DOHH2 (cell line): ENCODE results near the gene SPDYE17.
"Not testable (repeated sequence)": the region's sequence is repeated elsewhere in the genome, so short reads cannot be mapped to it uniquely, and the experiment has no call there.

Experiments
- H3F3A ChIP-seq: fragments of 200-600 bp; sonication (generic), shearing (Covaris generic); 2 replicates; pipeline ENCODE4 v1.6.0; 2016; ENCODE audit warnings: antibody characterized with exemption, mild to moderate bottlenecking; ENCODE audit not compliant: control insufficient read depth, insufficient read depth
- H3K27ac ChIP-seq: fragments of 200-600 bp; sonication (generic); 2 replicates; pipeline ENCODE4 v1.5.1; 2014; ENCODE audit warnings: low read depth, mild to moderate bottlenecking, low read length, moderate library complexity
- H3K27me3 ChIP-seq: fragments of 200-600 bp; sonication (generic); 2 replicates; pipeline ENCODE4 v1.6.1; 2014; ENCODE audit warnings: mild to moderate bottlenecking, low read length, mixed read lengths; ENCODE audit not compliant: control insufficient read depth
- H3K36me3 ChIP-seq: fragments of 200-600 bp; sonication (generic); 2 replicates; pipeline ENCODE4 v1.6.1; 2014; ENCODE audit warnings: mild to moderate bottlenecking, low read length, moderate library complexity, mixed read lengths; ENCODE audit not compliant: control insufficient read depth
- H3K4me1 ChIP-seq: fragments of 200-600 bp; sonication (generic); 2 replicates; pipeline ENCODE4 v1.6.1; 2014; ENCODE audit warnings: mild to moderate bottlenecking, low read length, mixed read lengths; ENCODE audit not compliant: control insufficient read depth
- H3K4me2 ChIP-seq: fragments of 200-600 bp; sonication (generic); 2 replicates; pipeline ENCODE4 v1.6.0; 2014; ENCODE audit warnings: mild to moderate bottlenecking, low read length, moderate library complexity
- H3K4me3 ChIP-seq: fragments of 200-600 bp; sonication (generic); 2 replicates; pipeline ENCODE4 v1.5.1; 2014; ENCODE audit warnings: mild to moderate bottlenecking, low read length, mixed read lengths
- H3K79me2 ChIP-seq: fragments of 200-600 bp; sonication (generic); 2 replicates; pipeline ENCODE4 v1.6.1; 2014; ENCODE audit warnings: mild to moderate bottlenecking, low read length, mixed read lengths; ENCODE audit not compliant: control insufficient read depth
- H3K9me2 ChIP-seq: fragments of 200-600 bp; sonication (generic); replicated peaks from 2 replicates; pipeline ENCODE4 v1.6.1; 2014; ENCODE audit warnings: mild to moderate bottlenecking, low read length, mixed read lengths; ENCODE audit not compliant: control insufficient read depth
- H3K9me3 ChIP-seq: fragments of 200-600 bp; sonication (generic); 2 replicates; pipeline ENCODE4 v1.6.1; 2014; ENCODE audit warnings: antibody characterized with exemption, low read length, mixed read lengths; ENCODE audit not compliant: control insufficient read depth, insufficient read depth
- H4K20me1 ChIP-seq: fragments of 200-600 bp; sonication (generic); 2 replicates; pipeline ENCODE4 v1.6.0; 2014; ENCODE audit warnings: low read depth, mild to moderate bottlenecking, antibody characterized with exemption, low read length, moderate library complexity; ENCODE audit not compliant: control insufficient read depth, insufficient read depth

The SPDYE17 gene

DNA sequence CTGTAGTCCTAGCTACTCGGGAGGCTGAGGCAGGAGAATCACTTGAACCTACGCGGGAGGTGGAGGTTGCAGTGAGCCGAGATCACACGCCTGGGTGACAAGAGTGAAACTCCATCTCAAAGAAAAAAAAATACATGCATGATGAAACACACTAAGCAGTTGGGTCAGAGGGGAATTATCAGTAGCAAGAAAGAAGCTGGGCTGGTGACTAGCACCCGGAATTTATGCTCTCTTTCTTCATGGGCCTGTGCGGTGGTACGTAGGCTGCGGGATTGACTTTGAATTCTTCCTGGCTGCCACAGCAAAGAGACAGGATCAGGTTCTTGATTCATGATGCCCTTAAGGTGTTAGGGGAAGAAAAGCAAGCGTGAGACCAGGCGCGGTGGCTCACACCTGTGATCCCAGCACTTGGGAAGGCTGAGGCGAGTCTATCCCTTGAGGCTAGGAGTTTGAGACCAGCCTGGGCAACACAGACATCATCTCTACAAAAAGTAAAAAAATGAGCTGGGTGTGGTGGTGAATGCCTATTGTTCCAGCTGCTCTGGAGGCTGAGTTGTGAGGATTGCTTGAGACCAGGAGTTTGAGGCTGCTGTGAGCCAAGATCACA is 54.3 kb downstream of the SPDYE17 start:
- H3K36me3 ChIP-seq, H3K27me3 ChIP-seq, H3K4me2 ChIP-seq, H3F3A ChIP-seq, H4K20me1 ChIP-seq, H3K4me1 ChIP-seq, H3K4me3 ChIP-seq, H3K79me2 ChIP-seq, H3K27ac ChIP-seq, H3K9me3 ChIP-seq, H3K9me2 ChIP-seq: not testable (repeated sequence)

DNA sequence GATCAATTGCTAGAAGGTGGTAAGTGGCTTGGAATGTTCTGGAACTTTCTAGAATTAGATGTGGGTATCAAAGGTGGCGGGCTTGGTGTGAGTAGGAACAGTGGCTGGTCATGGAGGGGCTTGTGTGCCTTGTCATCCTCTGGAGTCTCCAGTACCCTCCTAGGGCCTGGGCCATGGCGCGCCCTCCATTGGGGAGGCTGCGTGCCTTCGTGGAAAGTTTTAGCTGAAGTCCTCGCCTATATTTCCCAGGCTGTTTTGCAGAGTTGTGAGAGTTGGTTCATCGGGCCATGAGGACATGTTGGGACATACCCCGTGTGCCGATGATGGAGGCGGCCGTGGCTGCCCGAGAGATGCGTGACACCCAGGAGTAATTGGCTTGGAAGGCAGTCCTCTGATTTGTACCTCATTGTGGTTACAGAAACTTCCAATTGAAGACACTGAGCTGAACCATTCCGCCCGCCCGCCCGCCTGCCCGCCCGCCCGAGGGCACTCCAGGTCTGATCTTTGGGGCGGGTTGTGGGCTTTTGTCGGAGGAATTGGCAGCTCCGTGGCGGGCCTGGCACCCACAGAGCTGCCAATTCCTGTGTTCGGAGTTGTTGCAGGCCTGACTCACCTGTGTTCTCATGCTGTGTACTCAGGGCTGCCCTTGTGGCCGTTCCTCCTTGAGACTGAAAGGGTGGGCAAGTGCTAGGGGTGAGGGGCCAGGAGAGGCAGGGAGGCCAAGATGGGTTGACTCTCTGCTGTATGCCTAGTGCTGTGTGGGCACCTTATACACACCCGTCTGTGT is 57.2 kb downstream of the SPDYE17 start:
- H3K36me3 ChIP-seq, H3K4me2 ChIP-seq, H3K79me2 ChIP-seq, H4K20me1 ChIP-seq, H3K27ac ChIP-seq, H3F3A ChIP-seq, H3K27me3 ChIP-seq, H3K4me1 ChIP-seq, H3K9me3 ChIP-seq, H3K4me3 ChIP-seq, H3K9me2 ChIP-seq: not testable (repeated sequence)

DNA sequence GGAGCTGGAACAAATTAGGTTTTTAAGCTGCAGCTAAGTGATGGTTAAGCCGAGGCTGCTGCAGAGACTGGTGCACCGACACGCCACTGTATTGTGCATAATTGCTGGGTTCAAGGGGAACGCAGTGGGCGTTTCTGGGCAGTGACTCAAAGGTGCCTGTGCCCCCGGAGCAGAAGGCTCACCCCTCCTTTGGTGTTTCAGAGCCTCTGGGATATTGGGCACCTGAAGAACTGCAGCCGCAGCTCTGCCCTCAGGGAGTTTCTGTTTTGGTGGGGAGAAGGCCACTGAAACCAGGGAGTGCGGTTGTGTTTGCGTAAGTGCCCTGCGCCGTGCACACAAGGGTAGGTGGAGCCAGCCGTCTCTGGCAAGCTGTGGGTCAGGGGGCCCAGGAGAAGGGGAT is 57.8 kb downstream of the SPDYE17 start:
- H3K36me3 ChIP-seq, H3K9me2 ChIP-seq, H3K79me2 ChIP-seq, H3K4me2 ChIP-seq, H3K4me3 ChIP-seq, H3K9me3 ChIP-seq, H3K27me3 ChIP-seq, H3K4me1 ChIP-seq, H3F3A ChIP-seq, H4K20me1 ChIP-seq, H3K27ac ChIP-seq: not testable (repeated sequence)

DNA sequence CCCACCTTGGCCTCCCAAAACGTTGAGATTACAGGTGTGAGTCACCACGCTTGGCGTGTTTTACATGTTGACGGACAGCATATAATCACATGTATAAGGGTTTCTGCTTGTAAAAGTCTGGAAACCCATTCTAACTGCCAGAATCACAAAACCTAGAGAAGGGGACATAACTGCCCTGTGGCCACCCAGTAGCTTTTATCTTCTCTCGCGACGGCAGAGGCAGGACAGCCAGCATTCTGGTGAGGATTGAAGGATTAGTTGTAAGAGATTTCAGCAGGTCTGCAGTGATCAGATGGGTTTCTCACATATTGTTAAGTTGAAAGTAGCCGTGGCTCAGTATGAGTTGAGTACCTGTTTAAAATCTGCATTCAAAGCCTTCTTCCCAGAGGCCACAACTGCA is 59.8 kb downstream of the SPDYE17 start:
- not testable (repeated sequence) for H3K9me2 ChIP-seq, H3K79me2 ChIP-seq, H3K36me3 ChIP-seq, H3F3A ChIP-seq, H3K27me3 ChIP-seq, H3K4me3 ChIP-seq, H3K9me3 ChIP-seq, H3K4me1 ChIP-seq, H3K27ac ChIP-seq, H4K20me1 ChIP-seq, H3K4me2 ChIP-seq
